Activated T-helper 1 cell treated with anti-CD3 and anti-CD28 coated beads, Interleukin-12 subunit alpha, Interleukin-12 subunit beta, Interleukin-2, Interleukin-4 antibody, amounts not matched to agents 30 ng/mL and 10 ng/mL and 1 ng/mL, durations not matched to agents 14 hours and 24 hours and 36 hours (primary cell): ENCODE data around the gene MYBPC3. TPM values are rescaled to one million over a fixed set of nuclear protein-coding genes. Genes with fewer than 3 reads are reported as not detected.

ENCODE experiments used
- DNase-seq: peaks from one replicate; pipeline ENCODE4 v3.0.0; 2021; ENCODE audit warnings: low spot score
- H3K27ac Mint-ChIP-seq: one replicate; pipeline ENCODE4 v1.8.0; 2021; ENCODE audit warnings: mild to moderate bottlenecking, mixed read lengths
- H3K27me3 Mint-ChIP-seq: one replicate; pipeline ENCODE4 v1.8.0; 2022; ENCODE audit warnings: mild to moderate bottlenecking, moderate library complexity, mixed read lengths; ENCODE audit not compliant: insufficient read depth
- H3K36me3 Mint-ChIP-seq: one replicate; pipeline ENCODE4 v1.8.0; 2021; ENCODE audit warnings: low read depth, mixed read lengths
- H3K4me1 Mint-ChIP-seq: one replicate; pipeline ENCODE4 v1.8.0; 2021; ENCODE audit warnings: low read depth, mixed read lengths
- H3K4me3 Mint-ChIP-seq: one replicate; pipeline ENCODE4 v1.8.0; 2021; ENCODE audit warnings: mild to moderate bottlenecking, moderate library complexity, mixed read lengths
- H3K9me3 Mint-ChIP-seq: one replicate; pipeline ENCODE4 v1.8.0; 2021; ENCODE audit warnings: mixed read lengths
- intact Hi-C: fragments of 100-400 bp; cut with micrococcal nuclease; formaldehyde crosslinking; loops from one replicate; pipeline ENCODE4 v1.15.1; 2024
- total RNA-seq: library from RNA; stranded (reverse); gene quantifications from 2 replicates; pipeline ENCODE4 v1.2.3, GENCODE V29; 2022

Gene MYBPC3
- total RNA-seq, 1 donor from 2014 or later, result not detected

- Mint-ChIP-seq H3K27me3 (no peaks in the 10 kb centered on the region), H3K4me1 (peaks cover 10% of the 10 kb centered on the region), H3K4me3 (no peak overlapping the region), H3K9me3 (peaks cover 41% of the 10 kb centered on the region), H3K36me3 (peaks cover 58% of the 10 kb centered on the region), H3K27ac (peak overlapping the region; percentile 73)
- no peak for DNase-seq
- intact Hi-C loops, result loop anchor here (2.0 kb wide), 2 partner anchors 32 to 54 kb away; partner anchors contain the start of genes ACP2 and MADD
These were observed 49.6 kb downstream of the MYBPC3 start for GRCh38 chr11:47302853-47303252.

- peaks cover 64% of the 10 kb centered on the region for H3K36me3 Mint-ChIP-seq
- DNase-seq, result no peak
- no peak overlapping the region for H3K27ac Mint-ChIP-seq
- H3K4me1 Mint-ChIP-seq, result peaks cover 10% of the 10 kb centered on the region
- H3K9me3 Mint-ChIP-seq, result peaks cover 41% of the 10 kb centered on the region
- intact Hi-C loops, result no loop called here
- no peaks in the 10 kb centered on the region for H3K27me3 Mint-ChIP-seq
- no peak overlapping the region for H3K4me3 Mint-ChIP-seq
These were observed 53.4 kb downstream of the MYBPC3 start for GRCh38 chr11:47299078-47299477.

- Mint-ChIP-seq H3K36me3 (peaks cover 46% of the 10 kb centered on the region), H3K9me3 (peaks cover 22% of the 10 kb centered on the region), H3K27me3 (no peaks in the 10 kb centered on the region), H3K4me3 (no peak overlapping the region), H3K4me1 (no peaks in the 10 kb centered on the region), H3K27ac (no peak overlapping the region)
- no peak for DNase-seq
- intact Hi-C loops, result no loop called here
These were observed 56.5 kb downstream of the MYBPC3 start for GRCh38 chr11:47296045-47296444.

- Mint-ChIP-seq H3K27me3 (no peaks in the 10 kb centered on the region), H3K4me1 (no peaks in the 10 kb centered on the region), H3K36me3 (peaks cover 47% of the 10 kb centered on the region), H3K9me3 (peaks cover 18% of the 10 kb centered on the region), H3K4me3 (no peak overlapping the region), H3K27ac (no peak overlapping the region)
- DNase-seq, result no peak
- intact Hi-C loops, result no loop called here
These were observed 57.1 kb downstream of the MYBPC3 start for GRCh38 chr11:47295385-47295784.

GRCh38 chr11:47289856-47290255 lies 62.6 kb downstream of the MYBPC3 start:
- Mint-ChIP-seq H3K27me3 (no peaks in the 10 kb centered on the region), H3K27ac (no peak overlapping the region), H3K9me3 (no peaks in the 10 kb centered on the region), H3K4me3 (no peak overlapping the region), H3K4me1 (no peaks in the 10 kb centered on the region), H3K36me3 (peaks cover 53% of the 10 kb centered on the region)
- no peak for DNase-seq
- intact Hi-C loops, result no loop called here

- Mint-ChIP-seq H3K9me3 (no peaks in the 10 kb centered on the region), H3K4me3 (no peak overlapping the region), H3K27ac (no peak overlapping the region), H3K27me3 (no peaks in the 10 kb centered on the region), H3K36me3 (peaks cover 62% of the 10 kb centered on the region), H3K4me1 (no peaks in the 10 kb centered on the region)
- DNase-seq, result no peak
- intact Hi-C loops, result no loop called here
These were observed 64.4 kb downstream of the MYBPC3 start for GRCh38 chr11:47288066-47288465.

- intact Hi-C loops, result no loop called here
- no peak overlapping the region for H3K4me3 Mint-ChIP-seq
- no peaks in the 10 kb centered on the region for H3K4me1 Mint-ChIP-seq
- H3K36me3 Mint-ChIP-seq, result peaks cover 68% of the 10 kb centered on the region
- DNase-seq, result no peak
- no peak overlapping the region for H3K27ac Mint-ChIP-seq
- no peaks in the 10 kb centered on the region for H3K9me3 Mint-ChIP-seq
- H3K27me3 Mint-ChIP-seq, result no peaks in the 10 kb centered on the region
These were observed 66.3 kb downstream of the MYBPC3 start for GRCh38 chr11:47285969-47286770.

- H3K27ac Mint-ChIP-seq, result no peak overlapping the region
- H3K27me3 Mint-ChIP-seq, result no peaks in the 10 kb centered on the region
- intact Hi-C loops, result no loop called here
- DNase-seq, result no peak
- peaks cover 59% of the 10 kb centered on the region for H3K36me3 Mint-ChIP-seq
- no peak overlapping the region for H3K4me3 Mint-ChIP-seq
- no peaks in the 10 kb centered on the region for H3K4me1 Mint-ChIP-seq
- no peaks in the 10 kb centered on the region for H3K9me3 Mint-ChIP-seq
These were observed 68.4 kb downstream of the MYBPC3 start for GRCh38 chr11:47284151-47284550.

GRCh38 chr11:47282462-47282861 lies 70.0 kb downstream of the MYBPC3 start:
- no peaks in the 10 kb centered on the region for H3K27me3 Mint-ChIP-seq
- no peak overlapping the region for H3K4me3 Mint-ChIP-seq
- no peak for DNase-seq
- intact Hi-C loops, result no loop called here
- H3K9me3 Mint-ChIP-seq, result no peaks in the 10 kb centered on the region
- H3K4me1 Mint-ChIP-seq, result no peaks in the 10 kb centered on the region
- peaks cover 52% of the 10 kb centered on the region for H3K36me3 Mint-ChIP-seq
- H3K27ac Mint-ChIP-seq, result no peak overlapping the region

Other genes starting within 250 kb of the MYBPC3 start
- gene ARFGAP2, start 175.8 kb downstream of the MYBPC3 start, total RNA-seq, result 111 and 116 TPM in 2 replicates
- gene PACSIN3, start 166.3 kb downstream of the MYBPC3 start, total RNA-seq, result 14.5 and 17.0 TPM in 2 replicates
- 134 and 142 TPM in 2 replicates for gene DDB2, start 137.7 kb downstream of the MYBPC3 start, total RNA-seq
- gene ACP2, start 103.9 kb downstream of the MYBPC3 start, total RNA-seq, result 31.8 and 33.8 TPM in 2 replicates
- gene NR1H3, start 94.7 kb downstream of the MYBPC3 start, total RNA-seq, result 8.5 and 9.9 TPM in 2 replicates
- gene MADD, start 82.6 kb downstream of the MYBPC3 start, total RNA-seq, result 75.9 and 85.2 TPM in 2 replicates
- gene SPI1, start 25.8 kb upstream of the MYBPC3 start, total RNA-seq, result not detected in 2 replicates
- gene SLC39A13, start 55.9 kb upstream of the MYBPC3 start, total RNA-seq, result 15.5 and 16.2 TPM in 2 replicates
- 219 and 222 TPM in 2 replicates for gene PSMC3, start 73.7 kb upstream of the MYBPC3 start, total RNA-seq
- gene RAPSN, start 96.4 kb upstream of the MYBPC3 start, total RNA-seq, result 0.51 and 0.62 TPM in 2 replicates
- gene CELF1, start 200.4 kb upstream of the MYBPC3 start, total RNA-seq, result 148 and 155 TPM in 2 replicates
- 57.5 and 60.6 TPM in 2 replicates for gene PTPMT1, start 212.9 kb upstream of the MYBPC3 start, total RNA-seq
- 16.3 and 19.0 TPM in 2 replicates for gene KBTBD4, start 226.3 kb upstream of the MYBPC3 start, total RNA-seq
- gene NDUFS3, start 226.4 kb upstream of the MYBPC3 start, total RNA-seq, result 148 and 152 TPM in 2 replicates
- 0.24 TPM in 1 of 2 replicates, not detected in the other for gene FAM180B, start 234.0 kb upstream of the MYBPC3 start, total RNA-seq
- gene C1QTNF4, start 241.7 kb upstream of the MYBPC3 start, total RNA-seq, result 0.16 TPM in 1 of 2 replicates, not detected in the other